GM19351 (cell line): ENCODE data around the gene PNPLA8.
A peak's percentile ranks its signal among the peaks of the same experiment; 100 is the strongest.
"Not testable (repeated sequence)": the region's sequence is repeated elsewhere in the genome, so short reads cannot be mapped to it uniquely, and the experiment has no call there.

Source experiments
- ATAC-seq: cut with Tn5 transposase; IDR thresholded peaks from one replicate; pipeline ENCODE4 v1.9.1; 2021; ENCODE audit warnings: mild to moderate bottlenecking, moderate library complexity; ENCODE audit not compliant: unreplicated experiment

Gene PNPLA8

DNA sequence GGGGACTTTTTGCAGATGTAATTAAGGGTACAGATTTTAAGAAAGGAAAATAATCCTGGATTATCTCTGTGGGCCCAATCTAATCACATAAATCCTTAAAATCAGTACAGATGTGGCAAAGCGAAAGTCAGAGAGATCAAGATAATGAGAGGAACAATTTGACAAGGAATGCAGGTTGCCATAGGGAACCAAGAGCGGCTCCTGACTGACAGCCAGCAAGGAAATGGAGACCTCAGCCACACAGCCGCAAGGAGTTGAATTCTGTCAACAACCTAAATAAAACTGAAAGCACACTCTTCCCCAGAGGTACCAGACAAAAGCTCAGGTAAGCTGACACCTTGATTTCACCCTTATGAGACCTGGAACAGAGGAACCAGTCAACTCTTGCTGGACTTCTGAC is 3.4 kb upstream of the PNPLA8 start:
- no peak for ATAC-seq

DNA sequence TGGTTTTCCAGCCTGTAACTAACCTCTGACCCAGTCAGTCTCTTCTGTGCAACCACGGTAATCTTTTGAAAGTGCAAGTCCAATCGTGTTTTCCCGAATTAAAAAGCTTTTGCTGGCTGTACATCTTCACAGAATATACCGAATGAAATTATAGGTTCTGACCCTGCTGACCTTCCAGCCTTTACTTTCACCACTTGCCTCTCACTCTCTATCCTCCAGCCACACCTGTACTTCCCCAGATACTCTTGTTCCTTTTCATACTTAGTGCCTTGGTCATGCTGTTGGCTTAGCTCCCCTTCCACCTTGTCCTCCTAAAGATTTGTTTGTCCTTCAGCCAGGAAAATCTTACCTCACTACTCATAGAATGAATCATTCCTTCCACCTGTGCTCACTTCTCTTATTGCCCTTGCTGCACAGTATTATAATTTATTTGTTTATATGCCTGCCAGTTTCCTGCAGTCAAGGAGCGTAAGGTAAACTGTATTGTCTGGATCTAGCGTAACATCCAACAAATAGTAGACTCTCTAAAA is 2.3 kb upstream of the PNPLA8 start:
- no peak for ATAC-seq

DNA sequence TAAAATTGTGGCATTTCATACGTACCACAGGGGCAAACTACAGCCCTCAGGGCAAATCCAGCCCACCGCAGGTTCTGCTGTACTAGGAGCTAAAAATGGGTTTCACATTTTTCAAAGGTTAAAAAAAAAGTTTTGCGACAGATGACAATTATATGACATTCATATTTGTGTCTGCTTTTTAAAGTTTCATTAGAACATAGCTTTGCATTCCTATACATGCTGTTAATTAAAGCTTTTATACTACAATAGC is 758 bp upstream of the PNPLA8 start:
- ATAC-seq = no peak

DNA sequence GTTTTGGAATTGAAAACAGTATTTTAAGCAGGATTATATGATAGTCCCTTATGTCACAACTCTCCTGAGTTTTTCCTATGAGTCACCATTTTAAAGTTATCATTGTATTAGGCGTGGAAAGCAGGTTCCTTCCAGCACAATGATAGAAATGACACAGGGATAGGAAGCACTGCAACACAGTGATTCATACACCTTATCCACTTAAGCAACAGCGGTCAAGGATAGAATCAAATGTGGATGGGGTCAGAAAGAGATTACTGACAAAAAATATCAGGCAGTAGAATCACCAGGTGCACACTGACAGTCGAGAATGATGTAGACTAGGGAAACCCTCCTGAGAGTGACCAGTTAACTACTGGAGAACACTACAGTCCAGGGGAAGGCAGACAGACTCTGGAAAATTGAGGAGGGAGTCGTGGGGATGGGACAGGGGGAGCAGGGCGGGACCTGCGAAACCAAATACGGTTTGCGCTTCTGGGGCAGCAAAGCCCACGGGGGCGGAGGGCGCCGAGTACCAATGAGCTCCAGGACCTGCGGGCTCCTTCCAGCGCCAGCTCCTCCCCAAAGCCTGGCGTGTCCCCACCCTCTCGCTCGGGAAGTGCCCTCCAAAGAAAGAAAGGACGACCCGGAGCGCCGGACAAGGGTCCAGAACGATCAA is 479 bp downstream of the PNPLA8 start:
- peak; percentile 41 for ATAC-seq

DNA sequence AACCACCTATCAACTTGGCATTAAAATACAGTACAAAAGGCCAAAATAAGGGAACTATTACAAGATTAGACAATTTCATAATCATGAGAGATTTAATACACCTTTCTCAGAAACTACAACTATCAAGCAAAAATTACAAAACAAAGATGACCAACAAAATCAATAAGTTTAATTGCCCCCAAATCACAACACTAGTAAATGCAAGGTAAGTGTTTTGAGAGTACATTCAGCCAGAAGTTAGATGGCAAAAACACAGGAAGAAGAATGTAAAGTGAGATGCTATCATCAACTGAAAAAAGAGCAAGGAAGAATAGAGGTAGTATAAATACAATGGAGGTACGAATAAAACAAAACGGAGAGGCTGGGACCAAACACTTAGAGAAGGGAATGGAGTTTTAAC is 3.2 kb downstream of the PNPLA8 start:
- ATAC-seq = no peak

DNA sequence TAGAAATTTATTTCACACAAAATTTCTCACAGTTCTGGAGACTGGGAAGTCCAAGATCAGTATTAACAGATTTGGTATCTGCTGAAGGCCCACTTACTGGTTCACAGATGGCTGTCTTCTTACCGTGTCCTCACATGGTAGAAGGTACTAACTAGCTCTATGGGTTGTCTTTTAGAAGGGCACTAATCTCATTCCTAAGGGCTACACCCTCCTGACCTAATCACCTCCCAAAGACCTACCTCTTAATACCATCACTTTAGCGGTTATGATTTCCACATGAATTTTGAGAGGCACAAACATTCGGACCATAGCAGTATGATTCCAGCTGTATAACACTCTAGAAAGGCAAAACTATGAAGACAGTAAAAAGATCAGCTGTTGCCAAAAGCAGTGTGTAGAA is 8.0 kb downstream of the PNPLA8 start:
- no peak for ATAC-seq

DNA sequence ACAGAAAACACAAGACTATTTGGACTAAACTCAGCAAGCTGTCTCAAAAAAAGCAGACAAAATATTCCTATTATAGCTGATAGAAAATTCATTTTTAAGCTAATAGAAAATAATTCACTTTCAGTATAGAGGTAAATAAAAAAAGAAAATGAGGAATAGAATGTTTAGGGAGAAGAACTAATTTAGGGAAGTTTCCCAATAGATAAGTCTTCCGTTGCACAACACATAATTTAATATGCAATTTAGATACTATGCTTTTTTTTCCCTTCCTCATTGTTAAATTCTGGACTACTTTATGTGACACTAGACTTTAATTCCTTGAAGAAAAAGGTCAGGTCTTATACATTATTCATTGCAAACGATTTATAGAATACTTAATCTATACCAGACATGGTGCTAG is 10.3 kb downstream of the PNPLA8 start:
- ATAC-seq = no peak

DNA sequence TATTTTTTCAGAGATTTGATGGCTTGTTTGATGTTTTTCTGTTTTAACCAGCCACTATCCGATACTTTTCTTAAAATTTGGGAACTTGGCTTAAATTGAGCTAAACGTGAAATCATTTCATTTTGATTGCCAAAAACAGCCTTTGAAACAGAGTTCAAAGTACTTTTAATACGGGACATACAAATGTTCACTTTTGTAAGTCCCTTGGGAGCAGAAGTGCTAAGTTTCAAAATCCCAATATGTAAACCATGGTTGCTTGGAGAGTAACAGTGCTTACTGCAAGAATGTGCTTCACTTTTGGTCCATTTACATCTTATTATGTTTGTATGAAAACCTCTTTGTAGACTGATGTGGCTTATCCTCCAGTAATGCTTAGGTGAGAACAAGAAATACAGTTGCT is 10.9 kb downstream of the PNPLA8 start:
- no peak for ATAC-seq

DNA sequence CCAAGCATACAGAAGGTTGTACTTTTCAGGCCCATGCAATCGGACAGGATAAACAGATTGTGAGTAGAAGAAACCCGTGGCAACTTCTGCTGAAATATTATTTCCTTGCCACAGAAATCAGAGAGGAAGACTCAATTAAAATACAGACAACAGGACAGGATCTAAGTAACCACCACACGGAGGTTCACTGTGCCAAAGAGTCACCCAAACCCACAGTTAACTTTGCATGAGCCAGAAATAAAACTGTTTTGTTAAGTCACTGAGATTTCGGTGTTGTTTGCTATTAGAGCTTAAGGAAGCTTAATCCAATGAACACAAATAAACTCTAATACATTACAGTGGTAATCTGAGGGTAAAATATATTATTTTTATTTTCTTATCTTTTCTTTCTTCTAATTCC is 14.0 kb downstream of the PNPLA8 start:
- no peak for ATAC-seq

DNA sequence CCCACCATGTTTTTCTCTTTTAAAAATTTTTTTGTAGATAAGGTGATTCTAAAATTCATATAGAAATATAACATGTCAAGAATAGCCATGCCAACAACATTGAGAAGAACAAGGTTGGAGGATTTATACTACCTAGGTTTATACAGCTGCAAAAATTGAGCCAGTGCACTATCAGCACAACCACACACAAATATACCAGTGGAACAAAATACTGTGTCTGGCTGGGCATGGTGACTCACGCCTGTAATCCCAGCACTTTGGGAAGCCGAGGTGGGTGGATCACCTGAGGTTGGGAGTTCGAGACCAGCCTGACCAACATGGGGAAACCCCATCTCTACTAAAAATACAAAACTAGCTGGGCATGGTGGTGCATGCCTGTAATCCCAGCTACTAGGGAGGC is 21.4 kb downstream of the PNPLA8 start:
- not testable (repeated sequence) for ATAC-seq

DNA sequence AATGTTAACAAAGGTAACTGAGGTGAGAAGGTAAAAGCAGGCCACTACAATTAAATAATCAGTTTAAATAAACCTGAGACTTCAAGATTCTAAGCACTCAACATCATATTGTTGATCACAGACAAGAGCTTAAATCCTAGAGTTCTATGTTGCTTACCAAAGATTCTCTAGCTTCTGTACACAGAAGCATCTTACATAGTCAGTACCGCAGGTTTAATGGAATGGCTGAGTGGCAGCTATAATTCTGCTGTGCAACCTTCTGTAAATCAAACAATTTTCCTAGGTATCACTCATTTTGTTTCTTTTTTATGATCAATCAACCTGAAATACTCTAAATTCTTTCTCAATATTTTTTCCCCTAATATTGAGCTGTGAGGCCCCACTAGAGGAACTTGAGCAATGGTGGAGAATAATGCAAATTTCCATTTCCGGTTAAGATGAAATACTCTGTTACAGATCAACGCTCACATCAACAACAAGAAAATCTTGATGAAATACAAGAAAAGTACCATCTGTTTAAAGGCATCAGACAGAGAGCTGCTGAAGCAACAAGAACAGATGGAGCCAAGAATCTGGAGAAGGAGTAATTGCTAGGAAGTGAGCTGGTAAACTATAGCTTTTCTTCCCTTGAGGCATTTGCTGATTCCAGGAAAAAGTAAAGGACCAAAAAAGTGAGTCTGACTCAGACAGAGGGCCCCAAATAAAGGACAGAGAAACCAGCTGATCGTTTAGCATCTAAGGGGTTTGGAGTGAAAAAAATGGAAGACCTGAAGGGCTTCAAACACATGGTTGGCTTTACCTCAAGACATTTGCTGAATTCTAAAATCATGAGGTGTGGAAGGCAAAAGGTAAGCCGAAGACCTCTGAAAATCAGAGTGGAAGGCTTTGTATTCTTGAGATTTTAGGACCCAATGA is 22.6 kb downstream of the PNPLA8 start:
- peak; percentile 94 for ATAC-seq

DNA sequence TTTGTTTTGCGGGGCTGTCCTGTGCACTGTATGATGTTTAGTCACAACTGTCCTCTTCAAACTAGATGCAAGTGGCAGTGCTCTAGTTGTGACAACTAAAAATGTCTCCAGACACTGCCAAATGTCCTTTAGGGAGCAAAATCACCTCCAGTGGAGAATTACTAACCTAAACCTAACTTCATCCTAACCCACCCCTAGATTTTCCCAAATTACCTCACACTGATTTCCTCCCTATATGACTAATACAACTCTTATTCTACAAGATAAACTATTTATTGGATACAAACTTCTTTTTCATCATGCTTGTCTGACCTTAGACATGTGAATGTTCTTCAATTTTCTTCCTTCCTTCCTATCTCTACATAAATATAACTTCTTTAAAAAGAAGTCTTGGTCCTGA is 26.4 kb downstream of the PNPLA8 start:
- ATAC-seq = no peak

DNA sequence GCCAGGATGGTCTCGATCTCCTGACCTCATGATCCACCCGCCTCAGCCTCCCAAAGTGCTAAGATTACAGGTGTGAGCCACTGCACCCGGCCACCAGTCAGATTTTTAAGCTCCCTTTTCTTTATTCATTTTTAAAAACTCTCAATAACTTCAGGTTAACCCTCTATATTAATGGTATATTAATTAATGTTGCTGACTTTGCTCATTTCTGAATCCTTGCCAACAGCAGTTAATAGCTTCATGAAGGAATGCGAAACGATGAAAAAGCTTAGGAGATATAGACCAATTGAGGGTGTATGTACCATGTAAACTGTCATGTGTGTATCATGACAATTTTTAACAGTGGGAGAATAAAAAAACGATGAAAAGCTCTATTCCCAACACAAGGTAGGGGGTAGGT is 27.5 kb downstream of the PNPLA8 start:
- no peak for ATAC-seq

DNA sequence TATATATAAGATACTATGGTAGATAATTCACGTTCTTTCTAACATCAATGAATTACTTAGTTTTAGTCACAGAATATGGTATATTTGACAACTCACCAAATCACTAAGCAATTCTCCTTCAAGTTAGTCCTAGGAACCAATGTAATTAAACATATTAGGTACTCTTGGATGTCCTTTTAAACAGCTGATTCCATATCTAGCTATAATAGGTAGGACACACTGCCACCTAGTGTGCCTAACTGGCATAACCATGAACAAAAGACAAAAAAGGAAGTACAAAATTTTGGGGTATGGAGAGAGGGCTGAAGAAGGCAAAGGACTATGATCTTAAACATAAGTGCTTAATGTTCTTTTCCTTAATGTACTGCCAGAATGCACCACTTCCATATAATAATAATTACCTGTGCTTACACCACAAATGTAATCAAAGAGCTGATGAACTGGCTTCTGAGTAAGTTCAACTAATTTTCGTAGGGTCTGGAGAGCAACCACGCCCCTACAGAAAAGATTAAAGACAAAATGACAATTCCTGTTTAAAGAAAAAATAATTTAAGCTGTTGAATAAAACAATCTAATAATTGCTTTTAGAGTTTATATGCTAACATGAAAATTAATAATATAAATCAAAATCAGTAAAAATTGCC is 28.7 kb downstream of the PNPLA8 start:
- ATAC-seq = peak; percentile 70

DNA sequence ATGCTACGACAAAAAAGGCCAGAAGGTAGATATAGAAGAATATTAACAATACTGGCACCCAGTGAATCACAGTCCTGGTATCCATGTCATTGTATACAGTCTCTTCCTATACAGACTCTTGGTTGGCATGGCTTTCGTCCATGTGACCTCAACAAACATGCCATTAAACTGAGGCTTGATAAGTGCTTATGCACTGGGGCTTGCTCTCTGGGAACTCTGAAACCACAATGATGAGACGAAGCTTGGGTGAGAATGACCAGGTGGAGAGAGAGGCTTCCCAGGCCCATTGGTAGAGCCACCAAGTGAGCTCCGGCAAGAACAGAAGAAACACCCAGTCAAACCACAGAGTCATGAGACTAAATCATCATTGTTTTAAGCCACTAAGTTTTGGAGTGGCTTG is 33.2 kb downstream of the PNPLA8 start:
- ATAC-seq = no peak

DNA sequence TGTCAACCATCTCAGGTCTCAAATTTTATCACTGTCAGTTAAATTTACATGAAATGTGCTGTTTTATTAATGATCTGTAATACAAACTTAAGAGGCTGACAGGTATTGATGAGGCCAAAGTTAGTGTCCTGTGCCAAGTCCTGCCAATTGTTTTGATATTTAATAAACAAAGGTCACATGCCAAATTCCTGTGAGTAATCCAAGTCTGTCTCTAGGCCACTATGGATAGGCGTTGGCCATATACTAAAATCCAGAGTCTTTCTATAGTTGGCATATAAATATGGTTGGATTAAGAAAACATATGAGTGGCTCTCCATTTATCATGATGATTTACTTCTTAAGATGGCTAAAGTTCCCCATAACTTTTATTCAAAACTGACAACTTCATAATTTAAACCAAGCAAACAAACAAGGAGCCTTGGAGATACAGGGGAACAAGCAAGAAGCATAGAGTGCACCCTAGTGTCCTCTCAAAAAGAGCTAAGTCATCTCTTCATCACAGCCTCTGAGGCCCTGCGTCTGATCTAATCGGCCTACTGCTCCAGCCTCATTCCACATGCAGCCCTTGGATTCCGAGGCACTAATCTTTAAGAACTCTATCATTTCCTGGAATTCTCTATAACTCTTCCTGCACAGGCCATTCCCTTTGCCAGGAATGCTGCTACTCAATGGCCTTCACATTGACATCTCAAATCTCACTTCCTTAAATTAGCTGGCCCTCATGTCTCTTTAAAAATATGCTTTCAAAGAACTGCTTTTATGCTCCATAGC is 37.0 kb downstream of the PNPLA8 start:
- no peak for ATAC-seq

DNA sequence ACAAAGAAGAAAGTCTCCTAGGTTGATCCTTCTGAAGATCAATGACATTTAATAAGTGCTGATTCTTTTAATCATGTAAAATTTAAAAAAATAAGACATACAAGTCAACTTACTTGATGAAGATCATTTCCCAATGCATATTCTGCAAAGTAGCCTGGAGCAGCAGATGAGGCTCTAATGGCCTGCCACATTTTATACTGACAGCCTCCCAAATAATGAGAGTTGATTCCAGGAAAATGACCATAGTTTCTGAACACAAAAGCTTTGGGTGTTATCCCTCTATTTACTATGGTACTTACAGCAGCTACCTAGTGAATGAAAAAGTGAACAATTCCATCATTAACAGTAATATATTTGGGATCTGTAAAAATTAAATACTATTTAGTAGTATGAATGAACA is 38.3 kb downstream of the PNPLA8 start:
- no peak for ATAC-seq

DNA sequence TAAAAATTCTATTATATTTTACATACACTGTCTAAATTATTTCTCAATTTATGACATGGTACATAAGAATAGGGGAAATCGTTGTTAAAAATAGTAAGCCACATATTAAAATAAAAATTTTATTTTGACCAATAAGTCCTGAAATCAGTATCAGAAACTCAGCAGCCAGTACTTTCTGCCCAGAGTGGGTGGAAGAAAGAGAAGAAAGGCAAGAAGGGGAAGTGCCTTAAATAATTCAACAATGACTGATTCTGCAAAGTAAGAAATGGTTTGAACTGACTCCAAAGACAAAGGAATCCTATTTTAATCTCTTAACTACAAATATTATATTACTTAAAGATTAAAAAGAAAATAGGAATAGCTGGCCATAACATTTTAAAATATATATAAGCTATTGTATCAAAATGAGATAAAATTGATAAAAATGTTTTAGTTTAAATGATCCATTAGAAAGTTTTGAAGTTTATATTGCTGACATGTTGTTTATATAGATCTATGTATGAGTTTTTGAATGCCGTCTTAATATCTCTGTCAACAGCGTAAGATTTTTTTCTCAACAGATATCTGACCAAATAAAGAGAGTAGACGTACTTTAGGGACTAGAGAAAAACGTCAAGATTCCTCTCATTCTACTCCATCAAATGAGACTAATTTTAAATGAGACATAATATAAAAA is 39.5 kb downstream of the PNPLA8 start:
- ATAC-seq = peak; percentile 89

DNA sequence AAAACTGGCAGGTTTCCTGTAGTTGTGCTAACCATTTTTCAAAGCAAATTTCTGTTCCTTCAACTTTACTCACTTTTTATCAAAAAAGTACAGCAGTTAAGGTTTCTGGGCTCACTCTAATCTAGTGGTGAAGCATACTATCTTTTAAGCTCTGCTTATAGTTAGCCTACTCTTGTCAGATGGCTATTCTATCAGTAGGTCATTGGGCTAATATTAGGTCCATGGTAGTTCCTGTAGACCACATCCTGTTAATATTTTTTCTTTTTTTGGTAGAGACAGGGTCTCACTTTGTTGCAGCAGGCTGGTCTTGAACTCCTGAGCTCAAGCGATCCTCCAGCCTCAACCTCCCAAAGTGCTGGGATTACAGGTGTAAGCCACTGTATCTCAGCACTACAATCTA is 41.8 kb downstream of the PNPLA8 start:
- no peak for ATAC-seq

DNA sequence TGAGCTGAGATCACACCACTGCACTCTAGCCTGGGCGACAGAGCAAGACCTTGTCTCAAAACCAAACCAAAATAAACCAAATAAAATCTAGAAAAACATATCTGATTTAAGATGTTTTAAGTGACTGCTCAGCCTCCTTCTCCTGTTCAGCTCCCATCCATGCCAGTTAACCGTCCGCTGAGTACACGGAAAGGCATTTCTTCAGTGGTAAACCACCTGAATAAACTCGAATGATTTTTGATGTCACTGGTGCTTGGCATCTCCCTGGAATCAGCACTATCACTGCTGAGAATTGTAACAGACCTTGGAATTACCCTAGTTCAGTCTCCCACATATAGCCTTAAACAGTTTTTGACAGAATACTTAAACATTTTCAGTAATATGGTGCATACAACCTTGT is 45.6 kb downstream of the PNPLA8 start:
- no peak for ATAC-seq

DNA sequence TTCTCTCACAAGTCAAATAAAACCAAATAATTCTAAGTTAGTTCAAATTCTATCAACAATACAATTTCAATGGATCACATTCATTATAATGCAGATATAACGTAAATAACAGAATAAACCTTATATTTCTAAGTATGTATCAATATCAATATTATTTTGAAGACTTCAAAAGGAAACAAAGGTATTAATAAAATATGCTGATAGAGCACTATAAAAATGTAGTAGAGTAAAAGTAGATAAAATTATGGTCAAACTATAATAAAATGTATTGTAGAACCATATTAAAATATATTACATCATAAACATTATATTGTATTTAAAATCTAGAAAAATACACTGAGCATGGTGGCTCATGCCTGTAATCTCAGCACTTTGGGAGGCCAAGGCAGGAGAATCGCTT is 46.2 kb downstream of the PNPLA8 start:
- ATAC-seq = no peak
